Activated CD8-positive, alpha-beta T cell treated with anti-CD3 and anti-CD28 coated beads for 36 hours (primary cell): ENCODE measurements around the gene LIN54. TPM values are rescaled to one million over a fixed set of nuclear protein-coding genes. Genes with fewer than 3 reads are reported as not detected.

Experiments used
- ATAC-seq: fragments of 200-7000 bp; cut with Tn5 transposase; one replicate; pipeline ENCODE4 v1.10.0; 2021; ENCODE audit warnings: mild to moderate bottlenecking, moderate library complexity
- CTCF ChIA-PET: fragments of 350-600 bp; sonication (Branson Sonifier 250); formaldehyde crosslinking; loops from one replicate; lab custom pipeline; 2021; ENCODE audit warnings: antibody characterized with exemption; lab: Charles Lee
- POLR2A ChIA-PET: fragments of 350-600 bp; sonication (Branson Sonifier 250); formaldehyde crosslinking; loops from one replicate; lab custom pipeline; 2021; ENCODE audit warnings: antibody characterized with exemption; lab: Charles Lee
- DNase-seq: peaks from one replicate; pipeline ENCODE4 v3.0.0-alpha.2; 2020
- H3K27ac Mint-ChIP-seq: one replicate; pipeline ENCODE4 v1.8.0; 2021; ENCODE audit warnings: mild to moderate bottlenecking, mixed read lengths
- H3K27me3 Mint-ChIP-seq: one replicate; pipeline ENCODE4 v1.8.0; 2021; ENCODE audit warnings: mixed read lengths
- H3K36me3 Mint-ChIP-seq: one replicate; pipeline ENCODE4 v1.8.0; 2021; ENCODE audit warnings: low read depth, mixed read lengths
- H3K4me1 Mint-ChIP-seq: one replicate; pipeline ENCODE4 v1.8.0; 2021; ENCODE audit warnings: low read depth, mixed read lengths
- H3K4me3 Mint-ChIP-seq: one replicate; pipeline ENCODE4 v1.8.0; 2021; ENCODE audit warnings: mild to moderate bottlenecking, moderate library complexity, mixed read lengths
- H3K9me3 Mint-ChIP-seq: one replicate; pipeline ENCODE4 v1.8.0; 2021; ENCODE audit warnings: mixed read lengths
- CTCF ChIP-seq: fragments of 200-600 bp; IDR thresholded peaks from one replicate; pipeline ENCODE4 v1.8.0; 2022; ENCODE audit warnings: antibody characterized with exemption, mild to moderate bottlenecking
- intact Hi-C: fragments of 100-400 bp; cut with micrococcal nuclease; formaldehyde crosslinking; loops from one replicate; pipeline ENCODE4 v1.10.0; 2022
- total RNA-seq, 2 experiments: library from RNA; stranded (reverse); gene quantifications; one replicate each; pipeline ENCODE4 v1.2.3, GENCODE V29; 2021

Gene LIN54
- total RNA-seq, 2 experiments from 2014 or later, result 28.0 to 29.1 TPM

DNA sequence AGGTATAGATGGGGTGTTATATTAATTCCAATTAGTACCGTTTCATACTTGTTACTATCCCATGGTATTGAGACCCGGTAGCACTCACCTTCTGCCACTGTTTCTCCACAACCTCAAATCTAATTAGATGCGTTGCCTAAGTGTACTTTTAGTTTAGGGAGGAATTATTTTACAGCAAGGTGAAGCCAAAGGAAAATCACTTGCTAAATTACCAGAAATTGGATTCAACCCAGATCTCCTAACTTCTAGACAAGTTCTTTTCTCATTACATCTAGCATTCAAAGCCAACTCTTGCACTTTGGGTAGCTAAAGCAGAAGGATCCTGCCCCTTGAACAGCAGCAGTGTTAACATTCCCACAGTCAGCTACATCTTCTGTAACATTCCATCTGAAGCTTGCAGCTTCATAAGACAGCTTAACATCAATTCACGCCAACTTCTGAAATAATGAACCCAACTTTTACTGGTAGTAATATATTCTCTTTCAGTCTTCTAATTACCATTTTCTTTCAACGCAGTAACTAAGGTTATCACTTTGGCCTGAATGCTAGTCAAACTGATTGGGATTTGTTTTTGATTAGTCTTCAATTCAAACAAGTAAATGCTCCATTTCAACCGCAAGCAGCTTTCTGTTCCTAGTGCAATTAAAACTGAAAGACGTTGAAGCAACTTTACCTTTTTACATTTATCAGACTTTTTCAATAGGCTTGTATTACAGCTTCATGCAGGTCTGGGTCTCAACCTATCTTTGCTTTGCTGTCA is 118.7 kb downstream of the LIN54 start:
- Mint-ChIP-seq H3K36me3 (peaks cover 35% of the 10 kb centered on the region), H3K4me3 (peak overlapping the region; percentile 96), H3K4me1 (peaks cover 39% of the 10 kb centered on the region), H3K27ac (peak overlapping the region; percentile 96), H3K9me3 (no peaks in the 10 kb centered on the region), H3K27me3 (no peaks in the 10 kb centered on the region)
- intact Hi-C loops, result loop anchor here (10.0 kb wide), 1 partner anchor 467 kb away; no protein-coding TSS in a partner anchor
- ChIA-PET POLR2A (interaction anchor here (0.6 to 1.8 kb wide), 2 partner anchors 8 to 28 kb away, joined by 4 to 9 read pairs; partner anchors contain the start of gene THAP9), CTCF (interaction anchor here (0.6 to 0.9 kb wide), 3 partner anchors 39 to 143 kb away, joined by 3 read pairs; partner anchors contain the start of gene COPS4)
- no peak for TF ChIP-seq CTCF
- ATAC-seq (no peak), DNase-seq (no peak)

GRCh38 chr4:82890901-82891706 is 119.5 kb downstream of the LIN54 start, which contains the start of gene SEC31A:
Gene SEC31A (minus strand): TSS chr4:82891153. CDS start chr4:82881936, 9,217 bp downstream.
- POLR2A ChIA-PET, result interaction anchor here (1.3 to 1.8 kb wide), 3 partner anchors 9 to 122 kb away, joined by 3 to 9 read pairs (median 7); partner anchors contain the start of gene THAP9
- peaks cover 31% of the 10 kb centered on the region for H3K36me3 Mint-ChIP-seq
- intact Hi-C loops, result loop anchor here (10.0 kb wide), 1 partner anchor 466 kb away; no protein-coding TSS in a partner anchor
- peak; percentile 20 for TF ChIP-seq CTCF
- no peaks in the 10 kb centered on the region for H3K27me3 Mint-ChIP-seq
- DNase-seq, result peak; percentile 98
- H3K27ac Mint-ChIP-seq, result peak within 1 kb of the TSS; percentile 96
- peaks cover 42% of the 10 kb centered on the region for H3K4me1 Mint-ChIP-seq
- H3K9me3 Mint-ChIP-seq, result no peaks in the 10 kb centered on the region
- CTCF ChIA-PET, result interaction anchor here (0.6 to 2.3 kb wide), 4 partner anchors 8 to 144 kb away, joined by 3 to 14 read pairs (median 3); partner anchors contain the start of genes COPS4 and THAP9
- peak within 1 kb of the TSS; percentile 96 for H3K4me3 Mint-ChIP-seq
- peak; percentile 96 for ATAC-seq

GRCh38 chr4:82890528-82890900 is 120.1 kb downstream of the LIN54 start:
- ATAC-seq (no peak), DNase-seq (no peak)
- peak overlapping the region; percentile 96 for H3K27ac Mint-ChIP-seq
- TF ChIP-seq CTCF, result no peak
- peaks cover 29% of the 10 kb centered on the region for H3K36me3 Mint-ChIP-seq
- peaks cover 44% of the 10 kb centered on the region for H3K4me1 Mint-ChIP-seq
- intact Hi-C loops, result loop anchor here (10.0 kb wide), 1 partner anchor 466 kb away; no protein-coding TSS in a partner anchor
- no peaks in the 10 kb centered on the region for H3K27me3 Mint-ChIP-seq
- POLR2A ChIA-PET, result interaction anchor here (1.3 to 1.8 kb wide), 3 partner anchors 10 to 122 kb away, joined by 3 to 9 read pairs (median 7); partner anchors contain the start of gene THAP9
- no peaks in the 10 kb centered on the region for H3K9me3 Mint-ChIP-seq
- CTCF ChIA-PET, result interaction anchor here (2.3 kb wide), 1 partner anchor 8 kb away, joined by 14 read pairs; the partner anchor contains the start of gene THAP9
- H3K4me3 Mint-ChIP-seq, result peak overlapping the region; percentile 96

GRCh38 chr4:82889287-82889686 is 121.3 kb downstream of the LIN54 start:
- DNase-seq (no peak), ATAC-seq (no peak)
- no peak for TF ChIP-seq CTCF
- Mint-ChIP-seq H3K27ac (no peak overlapping the region), H3K27me3 (no peaks in the 10 kb centered on the region), H3K4me3 (peak overlapping the region; percentile 96), H3K9me3 (no peaks in the 10 kb centered on the region), H3K4me1 (peaks cover 50% of the 10 kb centered on the region), H3K36me3 (peaks cover 22% of the 10 kb centered on the region)
- intact Hi-C loops, result no loop called here
- ChIA-PET CTCF (interaction anchor here (0.7 to 2.3 kb wide), 5 partner anchors 10 to 391 kb away, joined by 3 to 14 read pairs (median 5); partner anchors contain the start of genes COPS4 and THAP9), POLR2A (interaction anchor here (0.6 to 1.7 kb wide), 3 partner anchors 10 to 501 kb away, joined by 3 to 8 read pairs (median 4); no protein-coding TSS in a partner anchor)
